Heart left ventricle (tissue), 13 donors: ENCODE measurements around the gene TGFBR3.

Experiments used
- CTCF ChIP-seq, 12 donors: fragments of 200-600 bp; sonication (generic) in 4 of 12; IDR thresholded peaks; one replicate each; pipeline versions ENCODE4 v1.5.0 to v1.8.0; 2018 to 2022; ENCODE audit warnings: antibody characterized with exemption in 12 of 12, mild to moderate bottlenecking in 5 of 12
- POLR2A ChIP-seq, 2 donors: fragments of 450-650 bp; IDR thresholded peaks; one replicate each; pipeline ENCODE4 v1.6.1; 2017; ENCODE audit warnings: antibody characterized with exemption in 2 of 2, mild to moderate bottlenecking in 2 of 2, moderate library complexity in 2 of 2
- donor health status: ischemic (EF 13 %, LVEDD 7.1; RV severe dilation, severe dysfunction).
- donor health status: DM: no; HTN: yes; CAD: no.
- donor health status: DM: no; HTN: no; CAD: no.
- donor health status: ischemic (EF 25% LVEDD 6.9; RV normal size, moderate dysfunction).
- donor health status: ischemic (EF 25% LVEDD 5.7; RV mildly dilated, moderate dysfunction).
- donor health status: ischemic (EF 35%, LVEDD 5.7; RV mildly dilated, moderate dysfunction).
- donor health status: nonischemic (EF 11% LVEDD 7.7; RV severe dilation, severe dysfunction).
- donor health status: DM: yes; HTN: yes; CAD: no.
- donor health status: PGD.
- donor health status: ischemic (EF 29% LVEDD 5.4; RV normal size, mild dysfunction).
- donor health status: nonischemic (EF 23%, LVEDD 6.1; RV moderate dilation, normal function).

DNA sequence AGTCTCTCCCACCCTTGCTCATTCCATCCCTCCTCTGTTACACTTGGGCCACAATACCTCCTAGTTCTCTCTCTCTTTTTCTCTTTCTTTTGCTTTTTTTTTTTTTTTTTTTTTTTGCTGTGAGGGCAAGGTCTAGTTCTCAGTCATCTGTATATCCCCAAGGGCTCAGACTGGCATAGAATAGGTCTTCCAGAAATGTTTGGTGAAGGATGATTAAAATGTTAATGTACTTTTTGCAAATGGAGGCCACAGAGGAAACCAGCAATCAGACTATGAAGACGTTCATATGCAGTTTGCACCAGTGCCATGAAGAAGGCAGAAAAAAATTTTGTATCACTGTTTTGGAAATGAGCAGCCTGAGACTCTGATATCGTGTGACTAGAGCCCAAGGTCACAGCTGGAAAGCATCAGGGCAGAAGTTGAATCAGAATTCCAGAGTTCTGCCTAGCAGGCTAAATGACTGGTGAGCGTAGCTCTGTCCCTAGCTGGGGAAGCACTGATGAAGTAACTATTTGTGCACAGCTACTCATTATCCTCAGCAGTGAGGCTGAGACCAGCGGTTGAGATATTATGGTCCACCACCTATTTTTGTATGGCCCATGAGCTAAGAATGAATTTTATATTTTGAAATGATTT, 186.5 kb downstream of the TGFBR3 start:
- TF ChIP-seq CTCF (IDR thresholded peaks at IDR 0.05) (no peak), POLR2A (IDR thresholded peaks at IDR 0.05) (no peak)
